GM18520 (cell line): ENCODE data around the gene GRIK2.

ENCODE experiments used
- ATAC-seq: cut with Tn5 transposase; IDR thresholded peaks from one replicate; pipeline ENCODE4 v1.9.1; 2021; ENCODE audit not compliant: unreplicated experiment

Gene GRIK2

GRCh38 chr6:101851911-101852310, 458.4 kb downstream of the GRIK2 start:
- ATAC-seq: no peak

GRCh38 chr6:101853231-101854085, 459.9 kb downstream of the GRIK2 start:
- ATAC-seq: no peak

GRCh38 chr6:101876431-101876830, 482.9 kb downstream of the GRIK2 start:
- ATAC-seq: no peak

- ATAC-seq: no peak
Measured at GRCh38 chr6:101878554-101879276, 485.2 kb downstream of the GRIK2 start.

GRCh38 chr6:101879782-101880181, 486.3 kb downstream of the GRIK2 start:
- no peak for ATAC-seq

GRCh38 chr6:101883505-101883904, 490.0 kb downstream of the GRIK2 start:
- ATAC-seq: no peak

- ATAC-seq: no peak
Measured at GRCh38 chr6:101887532-101887931, 494.0 kb downstream of the GRIK2 start.

- no peak for ATAC-seq
Measured at GRCh38 chr6:101907356-101908217, 514.1 kb downstream of the GRIK2 start.

- ATAC-seq: no peak
Measured at GRCh38 chr6:101909366-101909765, 515.9 kb downstream of the GRIK2 start.

- ATAC-seq: no peak
Measured at GRCh38 chr6:101912311-101912710, 518.8 kb downstream of the GRIK2 start.

- no peak for ATAC-seq
Measured at GRCh38 chr6:101918471-101918870, 525.0 kb downstream of the GRIK2 start.

GRCh38 chr6:101921829-101922450, 528.4 kb downstream of the GRIK2 start:
- no peak for ATAC-seq

- peak; percentile 56 for ATAC-seq
Measured at GRCh38 chr6:101926149-101926925, 532.8 kb downstream of the GRIK2 start.

- no peak for ATAC-seq
Measured at GRCh38 chr6:101931766-101932165, 538.3 kb downstream of the GRIK2 start.

- ATAC-seq: no peak
Measured at GRCh38 chr6:101932704-101933103, 539.2 kb downstream of the GRIK2 start.

- no peak for ATAC-seq
Measured at GRCh38 chr6:101935732-101936131, 542.2 kb downstream of the GRIK2 start.

- no peak for ATAC-seq
Measured at GRCh38 chr6:101936516-101936915, 543.0 kb downstream of the GRIK2 start.

GRCh38 chr6:101937108-101937507, 543.6 kb downstream of the GRIK2 start:
- no peak for ATAC-seq

GRCh38 chr6:101940391-101940790, 546.9 kb downstream of the GRIK2 start:
- ATAC-seq: no peak

GRCh38 chr6:101956961-101957360, 563.5 kb downstream of the GRIK2 start:
- no peak for ATAC-seq
